ENCODE data around the gene HOXD12.

HOXD12 gene

GRCh38 chr2:176081837-176082524 lies 17.6 kb upstream of the HOXD12 start:
- no peak for DNase-seq

- no peak for DNase-seq
Observed at GRCh38 chr2:176082525-176082823, 17.1 kb upstream of the HOXD12 start.

- no peak for DNase-seq
Observed at GRCh38 chr2:176082824-176083751, 16.5 kb upstream of the HOXD12 start.

DNA sequence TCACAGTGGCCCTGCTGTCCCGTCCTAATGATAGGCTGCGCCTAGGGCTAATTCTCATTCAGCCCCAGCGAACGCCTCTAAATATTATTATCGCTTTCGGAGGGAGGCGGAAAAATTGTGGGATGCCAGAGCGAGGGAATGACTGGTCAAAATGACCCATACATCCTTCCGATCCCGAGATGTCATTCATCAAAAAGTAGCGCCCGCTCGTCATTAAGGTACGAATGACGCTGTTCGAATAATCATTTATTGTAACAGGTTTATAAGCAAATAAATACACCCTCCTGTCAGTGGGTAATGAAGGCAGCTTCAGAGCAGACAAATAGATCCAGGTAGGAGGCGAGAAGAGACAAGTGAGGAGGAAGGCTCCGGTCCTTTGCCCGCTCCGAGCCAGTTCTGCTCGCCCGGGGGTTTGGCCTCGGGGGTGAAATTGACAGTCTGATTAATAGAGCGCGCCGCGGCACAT lies 15.8 kb upstream of the HOXD12 start, which contains the start of gene EVX2:
Gene EVX2 (minus strand): TSS at position 167 of the 466 bp plus-strand sequence. CDS start 186 bp downstream, outside the sequence.
- no peak for DNase-seq

- DNase-seq: no peak
Observed at GRCh38 chr2:176084611-176085119, 14.9 kb upstream of the HOXD12 start.

DNA sequence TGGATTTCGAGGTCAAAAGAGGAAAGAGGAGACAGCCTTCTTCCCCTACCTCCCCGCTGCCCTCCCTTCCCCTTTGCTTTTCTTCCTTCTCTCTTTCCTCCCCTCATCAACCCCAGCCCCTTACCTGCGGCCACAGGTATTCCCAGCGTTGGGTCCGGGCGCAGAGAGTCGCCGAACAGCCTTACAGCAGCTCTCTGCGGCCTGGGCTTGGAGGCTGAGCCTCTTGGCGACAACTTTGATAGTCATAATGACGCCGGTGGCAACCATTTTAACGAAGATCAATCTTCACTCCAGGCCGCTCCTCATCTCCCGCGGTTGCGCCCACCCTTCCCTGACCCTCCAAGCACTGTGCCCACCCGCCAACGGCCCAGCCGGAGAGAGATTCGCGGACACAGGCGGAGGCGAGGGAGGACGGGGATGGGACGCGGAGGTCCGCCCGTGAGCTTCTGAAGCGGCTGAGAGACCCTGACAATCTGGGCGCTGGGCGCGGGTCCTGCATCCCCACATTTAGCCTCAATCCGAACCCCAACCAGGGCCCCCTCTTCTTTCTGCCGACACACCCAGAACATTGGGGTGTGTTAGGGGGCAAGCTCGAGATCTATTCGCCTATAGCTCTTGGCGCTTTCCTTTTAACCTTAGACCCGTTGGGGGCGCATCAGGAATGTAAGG lies 14.3 kb upstream of the HOXD12 start:
- DNase-seq: no peak

DNA sequence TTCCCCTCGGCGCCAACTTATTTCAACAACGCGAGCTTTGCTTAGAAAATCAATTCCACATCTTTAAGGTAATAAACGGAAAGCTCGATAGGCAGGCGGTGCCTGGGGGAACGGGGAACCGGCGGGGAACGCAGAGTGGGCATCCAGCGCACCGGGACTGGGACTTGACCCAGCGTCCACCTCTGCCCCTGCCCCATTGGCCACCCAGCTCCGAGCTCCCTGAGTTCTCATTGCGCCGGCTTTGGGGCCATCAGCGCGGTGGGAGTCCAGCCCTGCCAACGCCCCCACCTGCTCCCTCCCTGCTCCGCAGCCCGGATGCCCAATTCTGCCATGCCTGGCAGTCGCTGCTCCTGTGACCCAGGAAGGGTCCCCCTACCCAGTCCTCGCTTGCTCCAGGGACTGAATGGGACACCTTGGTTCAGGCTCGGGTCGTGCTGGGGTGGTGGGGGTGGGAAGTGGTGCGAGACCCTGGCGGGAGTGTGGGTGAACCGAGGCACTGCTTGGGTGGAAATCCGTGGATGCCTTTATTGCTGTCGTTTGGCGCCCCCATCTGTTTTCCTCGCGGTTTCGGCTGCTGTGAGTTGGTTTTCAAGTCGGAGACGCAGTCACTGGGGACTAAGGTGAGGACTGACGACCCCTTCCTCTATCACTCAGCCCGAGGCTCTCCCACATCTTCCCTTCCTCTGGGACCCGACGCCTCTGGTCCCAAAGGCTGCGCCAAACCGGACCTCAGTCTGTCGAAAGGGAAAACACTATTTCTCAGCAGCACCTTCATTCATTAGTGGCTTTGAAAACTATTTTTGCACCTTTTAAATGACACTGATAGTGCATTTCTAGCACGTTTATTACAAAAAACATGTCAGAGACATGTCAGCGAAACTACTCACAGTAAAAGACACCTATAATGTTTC lies 13.5 kb upstream of the HOXD12 start:
- DNase-seq: no peak

DNA sequence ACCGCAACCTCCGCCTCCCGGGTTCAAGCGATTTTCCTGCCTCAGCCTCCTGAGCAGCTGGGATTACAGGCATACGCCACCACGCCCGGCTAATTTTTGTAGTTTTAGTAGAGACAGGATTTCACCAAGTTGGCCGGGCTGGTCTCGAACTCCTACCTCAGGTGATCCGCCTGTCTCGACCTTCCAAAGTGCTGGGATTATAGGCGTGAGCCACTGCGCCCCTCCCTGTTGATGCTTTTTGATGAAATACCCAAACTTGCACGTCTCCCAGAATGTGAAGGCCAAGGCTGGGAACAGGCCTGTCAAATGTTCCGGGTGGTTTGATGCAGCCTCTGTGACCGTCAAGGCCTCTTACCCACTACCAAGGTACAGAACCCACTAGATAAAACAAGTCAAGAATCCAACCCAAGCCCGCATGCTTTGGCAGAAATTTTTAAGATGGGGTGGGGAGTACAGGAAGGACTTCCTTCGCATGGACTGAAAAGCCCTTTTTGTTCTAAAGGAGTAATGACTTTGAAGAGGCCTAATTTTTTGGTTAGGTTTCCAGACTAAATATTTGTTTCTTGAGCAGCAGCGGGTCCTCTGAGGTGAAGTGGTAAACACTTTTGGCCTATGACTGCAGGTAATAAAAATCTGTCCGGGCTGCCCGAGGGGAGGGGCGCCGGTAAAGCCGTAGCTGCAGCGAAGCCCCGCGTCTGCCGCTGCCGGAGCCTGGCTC lies 12.1 kb upstream of the HOXD12 start:
- no peak for DNase-seq

DNA sequence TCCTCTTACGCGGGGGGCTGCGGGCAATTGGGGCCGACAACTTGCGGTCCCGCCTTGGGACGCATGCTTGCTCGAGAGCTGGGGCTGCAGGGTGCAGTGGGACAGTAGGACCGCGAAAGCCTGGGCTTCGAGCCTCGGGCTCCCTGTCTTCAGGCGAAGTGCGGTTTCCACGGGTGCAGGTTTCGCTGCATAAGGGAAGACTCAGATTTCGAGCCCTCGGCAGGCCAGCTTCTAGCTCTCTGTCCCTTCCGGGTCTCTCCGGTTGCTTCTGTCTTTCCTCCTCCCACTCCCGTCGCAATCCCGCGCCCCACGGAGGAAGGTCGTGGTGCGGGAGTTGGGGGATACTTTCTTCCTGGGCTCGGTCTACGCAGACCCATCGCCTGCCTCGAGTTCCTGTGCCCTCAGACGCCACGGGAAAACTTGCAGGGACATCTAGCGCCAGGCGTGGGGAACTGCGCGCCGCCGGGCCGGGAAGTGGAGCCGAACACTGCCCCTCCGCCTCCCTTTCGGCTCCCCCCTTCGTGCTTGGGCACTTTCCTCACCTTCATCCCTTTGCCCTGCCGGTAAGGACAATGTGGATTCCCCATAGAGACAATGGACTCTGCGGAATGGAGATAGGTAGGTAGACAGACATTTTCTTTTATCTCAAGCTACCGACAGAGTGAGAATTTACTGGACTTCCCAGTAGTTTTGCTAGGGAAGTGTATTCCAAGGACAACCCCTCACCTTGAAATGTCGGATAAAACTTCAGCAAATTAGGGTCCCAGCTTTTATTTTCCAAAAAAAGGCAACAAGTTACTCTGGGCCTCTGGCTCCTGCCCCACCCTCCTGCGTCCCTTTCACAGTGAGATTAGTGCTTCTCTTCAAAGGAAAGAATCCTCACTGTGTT lies 11.3 kb upstream of the HOXD12 start:
- DNase-seq: no peak

GRCh38 chr2:176088937-176089842 lies 10.4 kb upstream of the HOXD12 start:
- no peak for DNase-seq

GRCh38 chr2:176089843-176090395 lies 9.7 kb upstream of the HOXD12 start:
- DNase-seq: no peak

- no peak for DNase-seq
Observed at GRCh38 chr2:176090862-176091261, 8.7 kb upstream of the HOXD12 start.

GRCh38 chr2:176091329-176092258 lies 8.0 kb upstream of the HOXD12 start:
- no peak for DNase-seq

- no peak for DNase-seq
Observed at GRCh38 chr2:176092270-176093144, 7.1 kb upstream of the HOXD12 start, which contains the start of gene HOXD13. Gene HOXD13 (plus strand): TSS chr2:176092721. CDS start chr2:176092891, 170 bp downstream.

- DNase-seq: no peak
Observed at GRCh38 chr2:176093145-176093897, 6.3 kb upstream of the HOXD12 start.

- DNase-seq: no peak
Observed at GRCh38 chr2:176093898-176094249, 5.7 kb upstream of the HOXD12 start.
